ENCODE data around the gene AHI1. TPM values are rescaled to one million over a fixed set of nuclear protein-coding genes. Genes with fewer than 3 reads are reported as not detected.

The AHI1 gene
- polyA plus RNA-seq, 1 of the 3 experiments (the other 2 are of a cell fraction): 7.3 TPM

DNA sequence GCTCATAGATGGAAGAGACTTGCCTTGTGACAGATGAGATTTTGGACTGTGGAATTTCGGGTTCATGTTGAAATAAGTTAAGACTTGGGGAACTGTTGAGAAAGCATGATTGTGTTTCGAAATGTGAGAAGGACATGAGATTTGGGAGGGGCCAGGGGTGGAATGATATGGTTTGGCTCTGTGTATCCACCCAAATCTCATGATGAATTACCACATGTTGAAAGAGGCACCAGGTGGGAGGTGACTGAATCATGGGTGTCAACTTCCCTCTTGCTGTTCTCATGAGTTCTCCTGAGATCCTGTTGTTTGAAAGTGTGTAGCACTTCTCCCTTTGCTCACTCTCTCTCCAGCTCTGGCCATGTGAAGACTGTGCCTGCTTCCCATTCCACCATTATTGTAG lies 17.9 kb downstream of the AHI1 start:
- H3K9me2 ChIP-seq: no peaks in the 10 kb centered on the region
- peaks cover 31% of the 10 kb centered on the region for H3K9me3 ChIP-seq
- H3K4me1 ChIP-seq (ENCODE audit: control insufficient read depth in 1 of 2, insufficient read depth in 2 of 2, low read depth in 1 of 2, low read length in 1 of 2): peaks cover 0 to 8% of the 10 kb centered on the region in 2 experiments; a peak in 2 of 4 replicates
- no peak for DNase-seq
- no peak overlapping the region for H3K27ac ChIP-seq (ENCODE audit: low read depth in 2 of 2, low read length in 1 of 2)
- ChIA-PET POLR2A (no interaction called here), CTCF (no interaction called here)
- H3K4me3 ChIP-seq (ENCODE audit: low read depth in 2 of 2, low read length in 1 of 2): no peak overlapping the region; a peak in 1 of 4 replicates
- no peak for TF ChIP-seq GABPA (IDR thresholded peaks at IDR 0.05; ENCODE audit: low read depth)
- TF ChIP-seq NFIC (IDR thresholded peaks at IDR 0.05; ENCODE audit: borderline replicate concordance): no peak
- no peak for TF ChIP-seq EP300 (IDR thresholded peaks at IDR 0.05; ENCODE audit: borderline replicate concordance in 1 of 2, low read depth in 1 of 2, low read length in 1 of 2)
- TF ChIP-seq, protein P1, sequence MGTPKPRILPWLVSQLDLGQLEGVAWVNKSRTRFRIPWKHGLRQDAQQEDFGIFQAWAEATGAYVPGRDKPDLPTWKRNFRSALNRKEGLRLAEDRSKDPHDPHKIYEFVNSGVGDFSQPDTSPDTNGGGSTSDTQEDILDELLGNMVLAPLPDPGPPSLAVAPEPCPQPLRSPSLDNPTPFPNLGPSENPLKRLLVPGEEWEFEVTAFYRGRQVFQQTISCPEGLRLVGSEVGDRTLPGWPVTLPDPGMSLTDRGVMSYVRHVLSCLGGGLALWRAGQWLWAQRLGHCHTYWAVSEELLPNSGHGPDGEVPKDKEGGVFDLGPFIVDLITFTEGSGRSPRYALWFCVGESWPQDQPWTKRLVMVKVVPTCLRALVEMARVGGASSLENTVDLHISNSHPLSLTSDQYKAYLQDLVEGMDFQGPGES (IDR thresholded peaks at IDR 0.05; ENCODE audit: low read depth, low read length): no peak
- TF ChIP-seq MEF2A (IDR thresholded peaks at IDR 0.05; ENCODE audit: borderline replicate concordance, low read depth): no peak
- H3K4me2 ChIP-seq: no peak overlapping the region
- WGBS (ENCODE audit: low lambda C conversion rate): 81% methylated on average over 2 of the region's 2 CpGs
- no peaks in the 10 kb centered on the region for H3K27me3 ChIP-seq (ENCODE audit: insufficient read depth)
- H3K79me2 ChIP-seq (ENCODE audit: insufficient read depth): no peaks in the 10 kb centered on the region
- H4K20me1 ChIP-seq (ENCODE audit: insufficient read depth): no peaks in the 10 kb centered on the region
- no peak overlapping the region for H3K9ac ChIP-seq
- peaks cover 16% of the 10 kb centered on the region for H3F3A ChIP-seq (replicated peaks; ENCODE audit: insufficient read depth)
- H3K36me3 ChIP-seq (replicated peaks in 1 of 2; ENCODE audit: control insufficient read depth in 1 of 2, insufficient read depth in 2 of 2, low read length in 1 of 2): peaks cover 15 to 46% of the 10 kb centered on the region in 2 experiments
- H2AFZ ChIP-seq (ENCODE audit: low read depth): no peak overlapping the region

DNA sequence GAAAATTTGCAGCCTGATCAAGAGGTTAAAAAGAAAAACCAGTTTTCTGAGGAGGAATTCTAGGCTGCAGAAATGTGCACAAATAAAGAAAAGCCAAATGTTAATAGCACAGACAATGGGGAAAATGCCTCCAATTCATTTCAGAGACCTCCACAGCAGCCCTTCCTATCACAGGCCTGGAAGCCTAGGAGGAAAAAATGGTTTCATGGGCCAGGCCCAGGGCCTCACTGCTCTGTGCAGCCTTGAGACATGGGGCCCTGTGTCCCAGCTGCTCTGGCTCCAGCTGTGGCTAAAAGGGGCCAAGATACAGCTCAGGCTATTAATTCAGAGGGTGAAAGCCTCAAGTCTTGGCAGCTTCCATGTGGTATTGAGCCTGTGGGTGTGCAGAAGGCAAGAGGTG lies 18.9 kb downstream of the AHI1 start:
- no peaks in the 10 kb centered on the region for H3K9me2 ChIP-seq
- H3F3A ChIP-seq (replicated peaks; ENCODE audit: insufficient read depth): peaks cover 16% of the 10 kb centered on the region
- ChIA-PET CTCF (no interaction called here), POLR2A (no interaction called here)
- H3K79me2 ChIP-seq (ENCODE audit: insufficient read depth): no peaks in the 10 kb centered on the region
- H3K27ac ChIP-seq (ENCODE audit: low read depth in 2 of 2, low read length in 1 of 2): no peak overlapping the region
- H3K9ac ChIP-seq: no peak overlapping the region
- no peaks in the 10 kb centered on the region for H3K27me3 ChIP-seq (ENCODE audit: insufficient read depth)
- peaks cover 0 to 8% of the 10 kb centered on the region in 2 experiments; a peak in 2 of 4 replicates for H3K4me1 ChIP-seq (ENCODE audit: control insufficient read depth in 1 of 2, insufficient read depth in 2 of 2, low read depth in 1 of 2, low read length in 1 of 2)
- H3K36me3 ChIP-seq (replicated peaks in 1 of 2; ENCODE audit: control insufficient read depth in 1 of 2, insufficient read depth in 2 of 2, low read length in 1 of 2): peaks cover 11 to 36% of the 10 kb centered on the region in 2 experiments
- no peak overlapping the region for H3K4me3 ChIP-seq (ENCODE audit: low read depth in 2 of 2, low read length in 1 of 2)
- H3K9me3 ChIP-seq: peaks cover 24% of the 10 kb centered on the region
- no peaks in the 10 kb centered on the region for H4K20me1 ChIP-seq (ENCODE audit: insufficient read depth)
- TF ChIP-seq POLR2AphosphoS5 (IDR thresholded peaks at IDR 0.05; ENCODE audit: low read depth, low read length) (no peak), FOXM1 (IDR thresholded peaks at IDR 0.05; ENCODE audit: low read depth) (no peak), ELF1 (IDR thresholded peaks at IDR 0.05) (no peak), SIN3A (IDR thresholded peaks at IDR 0.05; ENCODE audit: borderline replicate concordance, low read depth, low read length) (no peak), YY1 (IDR thresholded peaks at IDR 0.05; ENCODE audit: low read depth) (no peak), MXI1 (IDR thresholded peaks at IDR 0.05; ENCODE audit: low read depth, low read length) (no peak), TCF12 (IDR thresholded peaks at IDR 0.05) (no peak), CHD2 (IDR thresholded peaks at IDR 0.05; ENCODE audit: low read length, partially characterized antibody) (no peak), RAD21 (IDR thresholded peaks at IDR 0.05; ENCODE audit: low read length) (no peak), RFX5 (IDR thresholded peaks at IDR 0.05; ENCODE audit: low read length) (no peak), RXRA (IDR thresholded peaks at IDR 0.05; ENCODE audit: borderline replicate concordance, low read depth) (no peak), TEAD4 (IDR thresholded peaks at IDR 0.05; ENCODE audit: borderline replicate concordance, insufficient read depth) (no peak), SMC3 (IDR thresholded peaks at IDR 0.05; ENCODE audit: low read depth, low read length) (no peak), GABPA (IDR thresholded peaks at IDR 0.05; ENCODE audit: low read depth) (no peak)
- TF ChIP-seq, protein P2, sequence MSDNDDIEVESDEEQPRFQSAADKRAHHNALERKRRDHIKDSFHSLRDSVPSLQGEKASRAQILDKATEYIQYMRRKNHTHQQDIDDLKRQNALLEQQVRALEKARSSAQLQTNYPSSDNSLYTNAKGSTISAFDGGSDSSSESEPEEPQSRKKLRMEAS (IDR thresholded peaks at IDR 0.05; ENCODE audit: low read depth): no peak
- TF ChIP-seq, protein P3, sequence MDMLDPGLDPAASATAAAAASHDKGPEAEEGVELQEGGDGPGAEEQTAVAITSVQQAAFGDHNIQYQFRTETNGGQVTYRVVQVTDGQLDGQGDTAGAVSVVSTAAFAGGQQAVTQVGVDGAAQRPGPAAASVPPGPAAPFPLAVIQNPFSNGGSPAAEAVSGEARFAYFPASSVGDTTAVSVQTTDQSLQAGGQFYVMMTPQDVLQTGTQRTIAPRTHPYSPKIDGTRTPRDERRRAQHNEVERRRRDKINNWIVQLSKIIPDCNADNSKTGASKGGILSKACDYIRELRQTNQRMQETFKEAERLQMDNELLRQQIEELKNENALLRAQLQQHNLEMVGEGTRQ (IDR thresholded peaks at IDR 0.05; ENCODE audit: borderline replicate concordance, low read depth, low read length): no peak
- TF ChIP-seq, protein P1 (IDR thresholded peaks at IDR 0.05; ENCODE audit: low read depth, low read length): no peak
- TF ChIP-seq, protein P4, sequence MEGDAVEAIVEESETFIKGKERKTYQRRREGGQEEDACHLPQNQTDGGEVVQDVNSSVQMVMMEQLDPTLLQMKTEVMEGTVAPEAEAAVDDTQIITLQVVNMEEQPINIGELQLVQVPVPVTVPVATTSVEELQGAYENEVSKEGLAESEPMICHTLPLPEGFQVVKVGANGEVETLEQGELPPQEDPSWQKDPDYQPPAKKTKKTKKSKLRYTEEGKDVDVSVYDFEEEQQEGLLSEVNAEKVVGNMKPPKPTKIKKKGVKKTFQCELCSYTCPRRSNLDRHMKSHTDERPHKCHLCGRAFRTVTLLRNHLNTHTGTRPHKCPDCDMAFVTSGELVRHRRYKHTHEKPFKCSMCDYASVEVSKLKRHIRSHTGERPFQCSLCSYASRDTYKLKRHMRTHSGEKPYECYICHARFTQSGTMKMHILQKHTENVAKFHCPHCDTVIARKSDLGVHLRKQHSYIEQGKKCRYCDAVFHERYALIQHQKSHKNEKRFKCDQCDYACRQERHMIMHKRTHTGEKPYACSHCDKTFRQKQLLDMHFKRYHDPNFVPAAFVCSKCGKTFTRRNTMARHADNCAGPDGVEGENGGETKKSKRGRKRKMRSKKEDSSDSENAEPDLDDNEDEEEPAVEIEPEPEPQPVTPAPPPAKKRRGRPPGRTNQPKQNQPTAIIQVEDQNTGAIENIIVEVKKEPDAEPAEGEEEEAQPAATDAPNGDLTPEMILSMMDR (IDR thresholded peaks at IDR 0.05): no peak
- no peak overlapping the region for H2AFZ ChIP-seq (ENCODE audit: low read depth)
- H3K4me2 ChIP-seq: no peak overlapping the region
- no peak for DNase-seq
